Loucy (cell line): ENCODE measurements around the gene SRGAP1.

Experiments
- H2AFZ ChIP-seq: fragments of 200-600 bp; sonication (generic); 2 replicates; pipeline ENCODE4 v1.6.0; 2016; ENCODE audit warnings: antibody characterized with exemption, mild to moderate bottlenecking, low read length, moderate library complexity
- H3F3A ChIP-seq: fragments of 200-600 bp; 2 replicates; pipeline ENCODE4 v1.6.0; 2016; ENCODE audit warnings: antibody characterized with exemption, low read depth, mild to moderate bottlenecking
- H3K27me3 ChIP-seq: fragments of 200-600 bp; sonication (generic); 2 replicates; pipeline ENCODE4 v1.6.1; 2014; ENCODE audit warnings: low read length, mild to moderate bottlenecking; ENCODE audit not compliant: insufficient read depth, poor library complexity, severe bottlenecking
- H3K36me3 ChIP-seq: fragments of 200-600 bp; sonication (generic); 2 replicates; pipeline ENCODE4 v1.6.1; 2016; ENCODE audit warnings: low read length; ENCODE audit not compliant: insufficient read depth
- H3K4me1 ChIP-seq: fragments of 200-600 bp; sonication (generic); 2 replicates; pipeline ENCODE4 v1.5.1; 2014; ENCODE audit warnings: low read length, mild to moderate bottlenecking; ENCODE audit not compliant: insufficient read depth, poor library complexity, severe bottlenecking
- H3K4me2 ChIP-seq: fragments of 200-600 bp; sonication (generic); 2 replicates; pipeline ENCODE4 v1.6.0; 2014; ENCODE audit warnings: antibody characterized with exemption, low read length, low read depth, mild to moderate bottlenecking; ENCODE audit not compliant: poor library complexity, severe bottlenecking
- H3K4me3 ChIP-seq: fragments of 200-600 bp; sonication (generic); 2 replicates; pipeline ENCODE4 v1.5.1; 2014; ENCODE audit warnings: low read length, mild to moderate bottlenecking, mixed read lengths; ENCODE audit not compliant: poor library complexity, severe bottlenecking
- H3K79me2 ChIP-seq: fragments of 200-600 bp; sonication (generic); 2 replicates; pipeline ENCODE4 v1.6.1; 2014; ENCODE audit warnings: low read length; ENCODE audit not compliant: insufficient read depth
- H3K9ac ChIP-seq: fragments of 200-600 bp; sonication (generic); 2 replicates; pipeline ENCODE4 v1.6.0; 2014; ENCODE audit warnings: mild to moderate bottlenecking, low read depth, low read length, moderate library complexity; ENCODE audit not compliant: poor library complexity, severe bottlenecking
- H3K9me2 ChIP-seq: fragments of 200-600 bp; sonication (generic); replicated peaks from 2 replicates; pipeline ENCODE4 v1.6.1; 2016; ENCODE audit warnings: low read depth, low read length, mixed read lengths
- H3K9me3 ChIP-seq: fragments of 200-600 bp; sonication (generic); 2 replicates; pipeline ENCODE4 v1.6.1; 2014; ENCODE audit warnings: mild to moderate bottlenecking, antibody characterized with exemption, low read length, low read depth; ENCODE audit not compliant: insufficient read depth
- H4K20me1 ChIP-seq: fragments of 200-600 bp; sonication (generic); 2 replicates; pipeline ENCODE4 v1.6.0; 2014; ENCODE audit warnings: antibody characterized with exemption, low read length, mild to moderate bottlenecking; ENCODE audit not compliant: insufficient read depth, poor library complexity, severe bottlenecking
- CTCF ChIP-seq: fragments of 200-600 bp; sonication (generic); conservative IDR thresholded peaks from 2 replicates; pipeline ENCODE4 v1.5.1; 2014; ENCODE audit warnings: mild to moderate bottlenecking, antibody characterized with exemption, low read length
- EZH2phosphoT487 ChIP-seq: fragments of 200-600 bp; IDR thresholded peaks from 2 replicates; pipeline ENCODE4 v1.6.1; 2018; ENCODE audit warnings: antibody characterized with exemption, mild to moderate bottlenecking, moderate library complexity, borderline replicate concordance

Gene SRGAP1

DNA sequence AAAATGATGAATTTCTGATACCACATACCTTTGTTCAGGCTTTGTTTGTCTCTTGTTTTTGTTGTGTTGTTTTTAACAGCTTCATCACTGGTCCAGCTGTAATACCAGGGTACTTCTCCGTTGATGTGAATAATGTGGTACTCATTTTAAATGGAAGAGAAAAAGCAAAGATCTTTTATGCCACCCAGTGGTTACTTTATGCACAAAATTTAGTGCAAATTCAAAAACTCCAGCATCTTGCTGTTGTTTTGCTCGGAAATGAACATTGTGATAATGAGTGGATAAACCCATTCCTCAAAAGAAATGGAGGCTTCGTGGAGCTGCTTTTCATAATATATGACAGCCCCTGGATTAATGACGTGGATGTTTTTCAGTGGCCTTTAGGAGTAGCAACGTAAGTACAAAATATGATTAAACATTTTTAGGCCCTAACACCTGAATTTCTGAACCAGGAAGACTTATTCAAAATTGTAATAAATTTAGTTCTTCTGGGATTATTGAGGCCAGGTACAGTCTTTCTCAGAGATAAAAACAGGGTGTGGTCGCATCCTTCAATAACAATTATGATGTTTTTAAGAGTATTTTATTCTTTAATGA is 42.4 kb upstream of the SRGAP1 start:
- Histone ChIP-seq H3K4me1 (no peaks in the 10 kb centered on the region), H3K9me2 (no peaks in the 10 kb centered on the region), H3K9me3 (no peaks in the 10 kb centered on the region), H3K36me3 (no peaks in the 10 kb centered on the region), H2AFZ (no peak overlapping the region), H3K4me3 (no peak overlapping the region), H3K79me2 (no peaks in the 10 kb centered on the region), H3K4me2 (no peak overlapping the region), H3K9ac (no peak overlapping the region), H3F3A (no peaks in the 10 kb centered on the region), H3K27me3 (no peaks in the 10 kb centered on the region), H4K20me1 (no peaks in the 10 kb centered on the region)
- TF ChIP-seq EZH2phosphoT487 (no peak), CTCF (peak; percentile 78)

- no peaks in the 10 kb centered on the region for H3K79me2 ChIP-seq
- H3K9me2 ChIP-seq: no peaks in the 10 kb centered on the region
- H3K36me3 ChIP-seq: no peaks in the 10 kb centered on the region
- no peak overlapping the region for H3K4me2 ChIP-seq
- no peaks in the 10 kb centered on the region for H3K4me1 ChIP-seq
- H2AFZ ChIP-seq: no peak overlapping the region
- H3K9me3 ChIP-seq: no peaks in the 10 kb centered on the region
- no peak for TF ChIP-seq EZH2phosphoT487
- TF ChIP-seq CTCF: no peak
- H4K20me1 ChIP-seq: no peaks in the 10 kb centered on the region
- H3K27me3 ChIP-seq: no peaks in the 10 kb centered on the region
- no peaks in the 10 kb centered on the region for H3F3A ChIP-seq
- H3K4me3 ChIP-seq: no peak overlapping the region
- H3K9ac ChIP-seq: no peak overlapping the region
Measured at GRCh38 chr12:63804746-63805145, 39.8 kb upstream of the SRGAP1 start.

GRCh38 chr12:63805704-63806672 is 38.5 kb upstream of the SRGAP1 start:
- no peaks in the 10 kb centered on the region for H3K79me2 ChIP-seq
- H3K9me3 ChIP-seq: no peaks in the 10 kb centered on the region
- no peaks in the 10 kb centered on the region for H3K9me2 ChIP-seq
- H3K27me3 ChIP-seq: no peaks in the 10 kb centered on the region
- no peaks in the 10 kb centered on the region for H3F3A ChIP-seq
- no peak overlapping the region for H3K4me2 ChIP-seq
- no peaks in the 10 kb centered on the region for H3K36me3 ChIP-seq
- no peak overlapping the region for H2AFZ ChIP-seq
- no peak for TF ChIP-seq EZH2phosphoT487
- no peak for TF ChIP-seq CTCF
- H3K4me3 ChIP-seq: no peak overlapping the region
- H4K20me1 ChIP-seq: no peaks in the 10 kb centered on the region
- no peak overlapping the region for H3K9ac ChIP-seq
- no peaks in the 10 kb centered on the region for H3K4me1 ChIP-seq
